Measurements from ENCODE around the gene BABAM2. TPM values are rescaled to one million over a fixed set of nuclear protein-coding genes. Genes with fewer than 3 reads are reported as not detected.

BABAM2 gene
- total RNA-seq, 2 experiments from 2014 or later = 19.7 to 33.2 TPM

- no TSS peak for BruUV-seq (replicated peaks)
- H3K4me2 ChIP-seq (ENCODE audit: low read length) = no peak overlapping the region
- no peak overlapping the region for H2AFZ ChIP-seq (ENCODE audit: low read length)
- TF ChIP-seq EZH2phosphoT487 (IDR thresholded peaks at IDR 0.05; ENCODE audit: borderline replicate concordance, low read depth, low read length) (no peak), CTCF (conservative IDR thresholded peaks at IDR 0.05; ENCODE audit: low read length) (no peak)
- DNase-seq (ENCODE audit: low spot score) = no peak
- no peaks in the 10 kb centered on the region for H3K4me1 ChIP-seq (ENCODE audit: insufficient read depth, low read length, poor library complexity, severe bottlenecking)
- ChIA-PET POLR2A (no interaction called here), CTCF (ENCODE audit: unreplicated experiment) (no interaction called here)
- no peaks in the 10 kb centered on the region for H3K79me2 ChIP-seq (ENCODE audit: insufficient read depth, low read depth, low read length)
- intact Hi-C loops (cut with micrococcal nuclease; ENCODE audit: unreplicated experiment) = no loop called here
- no peak overlapping the region for H3K27ac ChIP-seq (ENCODE audit: low read depth, low read length, poor library complexity, severe bottlenecking)
- H3K36me3 ChIP-seq (ENCODE audit: insufficient read depth, low read length) = no peaks in the 10 kb centered on the region
- no peaks in the 10 kb centered on the region for H4K20me1 ChIP-seq (ENCODE audit: insufficient read depth, low read length)
- H3K9me2 ChIP-seq (ENCODE audit: insufficient read depth, low read length) = no peaks in the 10 kb centered on the region
- no peaks in the 10 kb centered on the region for H3K9me3 ChIP-seq (ENCODE audit: low read length)
- no peak overlapping the region for H3K4me3 ChIP-seq (ENCODE audit: low read depth, low read length, poor library complexity, severe bottlenecking)
These were observed 144.2 kb downstream of the BABAM2 start for GRCh38 chr2:28034696-28035095.

GRCh38 chr2:28035163-28035690, 144.7 kb downstream of the BABAM2 start:
- DNase-seq (ENCODE audit: low spot score) = no peak
- H3K9me3 ChIP-seq (ENCODE audit: low read length) = no peaks in the 10 kb centered on the region
- TF ChIP-seq EZH2phosphoT487 (IDR thresholded peaks at IDR 0.05; ENCODE audit: borderline replicate concordance, low read depth, low read length) = no peak
- TF ChIP-seq CTCF (conservative IDR thresholded peaks at IDR 0.05; ENCODE audit: low read length) = no peak
- no peak overlapping the region for H3K27ac ChIP-seq (ENCODE audit: low read depth, low read length, poor library complexity, severe bottlenecking)
- H3K4me1 ChIP-seq (ENCODE audit: insufficient read depth, low read length, poor library complexity, severe bottlenecking) = no peaks in the 10 kb centered on the region
- no peaks in the 10 kb centered on the region for H4K20me1 ChIP-seq (ENCODE audit: insufficient read depth, low read length)
- H3K4me3 ChIP-seq (ENCODE audit: low read depth, low read length, poor library complexity, severe bottlenecking) = no peak overlapping the region
- no TSS peak for BruUV-seq (replicated peaks)
- ChIA-PET CTCF (ENCODE audit: unreplicated experiment) (no interaction called here), POLR2A (no interaction called here)
- no peaks in the 10 kb centered on the region for H3K36me3 ChIP-seq (ENCODE audit: insufficient read depth, low read length)
- H3K79me2 ChIP-seq (ENCODE audit: insufficient read depth, low read depth, low read length) = no peaks in the 10 kb centered on the region
- H2AFZ ChIP-seq (ENCODE audit: low read length) = no peak overlapping the region
- no peak overlapping the region for H3K4me2 ChIP-seq (ENCODE audit: low read length)
- H3K9me2 ChIP-seq (ENCODE audit: insufficient read depth, low read length) = no peaks in the 10 kb centered on the region
- intact Hi-C loops (cut with micrococcal nuclease; ENCODE audit: unreplicated experiment) = no loop called here

- no TSS peak for BruUV-seq (replicated peaks)
- Histone ChIP-seq H3K36me3 (ENCODE audit: insufficient read depth, low read length) (no peaks in the 10 kb centered on the region), H3K27ac (ENCODE audit: low read depth, low read length, poor library complexity, severe bottlenecking) (no peak overlapping the region), H3K4me3 (ENCODE audit: low read depth, low read length, poor library complexity, severe bottlenecking) (no peak overlapping the region), H4K20me1 (ENCODE audit: insufficient read depth, low read length) (no peaks in the 10 kb centered on the region), H3K9me3 (ENCODE audit: low read length) (no peaks in the 10 kb centered on the region), H3K9me2 (ENCODE audit: insufficient read depth, low read length) (no peaks in the 10 kb centered on the region), H3K4me1 (ENCODE audit: insufficient read depth, low read length, poor library complexity, severe bottlenecking) (no peaks in the 10 kb centered on the region), H3K79me2 (ENCODE audit: insufficient read depth, low read depth, low read length) (no peaks in the 10 kb centered on the region), H2AFZ (ENCODE audit: low read length) (no peak overlapping the region), H3K4me2 (ENCODE audit: low read length) (no peak overlapping the region)
- TF ChIP-seq EZH2phosphoT487 (IDR thresholded peaks at IDR 0.05; ENCODE audit: borderline replicate concordance, low read depth, low read length) (no peak), CTCF (conservative IDR thresholded peaks at IDR 0.05; ENCODE audit: low read length) (no peak)
- CTCF ChIA-PET (ENCODE audit: unreplicated experiment) = no interaction called here
- POLR2A ChIA-PET = no interaction called here
- intact Hi-C loops (cut with micrococcal nuclease; ENCODE audit: unreplicated experiment) = no loop called here
- DNase-seq (ENCODE audit: low spot score) = no peak
These were observed 145.3 kb downstream of the BABAM2 start for GRCh38 chr2:28035816-28036215.
